Measurements from ENCODE around the gene FAM25G. TPM values are rescaled to one million over a fixed set of nuclear protein-coding genes. Genes with fewer than 3 reads are reported as not detected.
"Not testable (repeated sequence)": the region's sequence is repeated elsewhere in the genome, so short reads cannot be mapped to it uniquely, and the experiment has no call there.

FAM25G gene
- total RNA-seq, 2 donors from 2014 or later: not detected

- no peak for DNase-seq (ENCODE audit: low spot score)
- Histone ChIP-seq H3K27me3 (no peaks in the 10 kb centered on the region), H3K4me3 (no peak overlapping the region), H3K27ac (no peak overlapping the region), H3K4me1 (no peaks in the 10 kb centered on the region), H3K9me3 (no peaks in the 10 kb centered on the region), H3K36me3 (no peaks in the 10 kb centered on the region)
- TF ChIP-seq CTCF (IDR thresholded peaks at IDR 0.05): no peak
These were observed 32.9 kb downstream of the FAM25G start for GRCh38 chr10:47458466-47459154.

- no peak overlapping the region for H3K27ac ChIP-seq
- H3K27me3 ChIP-seq: no peaks in the 10 kb centered on the region
- DNase-seq (ENCODE audit: low spot score): no peak
- H3K4me1 ChIP-seq: no peaks in the 10 kb centered on the region
- no peaks in the 10 kb centered on the region for H3K9me3 ChIP-seq
- no peak overlapping the region for H3K4me3 ChIP-seq
- no peak for TF ChIP-seq CTCF (IDR thresholded peaks at IDR 0.05)
- no peaks in the 10 kb centered on the region for H3K36me3 ChIP-seq
These were observed 33.7 kb downstream of the FAM25G start for GRCh38 chr10:47457826-47458225.

- Histone ChIP-seq H3K27me3 (no peaks in the 10 kb centered on the region), H3K4me1 (no peaks in the 10 kb centered on the region), H3K4me3 (no peak overlapping the region), H3K27ac (no peak overlapping the region), H3K9me3 (no peaks in the 10 kb centered on the region), H3K36me3 (no peaks in the 10 kb centered on the region)
- DNase-seq (ENCODE audit: low spot score): no peak
- TF ChIP-seq CTCF (IDR thresholded peaks at IDR 0.05): no peak
These were observed 34.0 kb downstream of the FAM25G start for GRCh38 chr10:47457528-47457820.

- Histone ChIP-seq H3K27me3 (no peaks in the 10 kb centered on the region), H3K27ac (no peak overlapping the region), H3K36me3 (no peaks in the 10 kb centered on the region), H3K4me3 (no peak overlapping the region), H3K9me3 (no peaks in the 10 kb centered on the region), H3K4me1 (no peaks in the 10 kb centered on the region)
- DNase-seq (ENCODE audit: low spot score): no peak
- no peak for TF ChIP-seq CTCF (IDR thresholded peaks at IDR 0.05)
These were observed 34.5 kb downstream of the FAM25G start for GRCh38 chr10:47456794-47457527.

- Histone ChIP-seq H3K36me3 (no peaks in the 10 kb centered on the region), H3K27me3 (no peaks in the 10 kb centered on the region), H3K9me3 (no peaks in the 10 kb centered on the region), H3K4me3 (no peak overlapping the region), H3K4me1 (no peaks in the 10 kb centered on the region), H3K27ac (no peak overlapping the region)
- no peak for TF ChIP-seq CTCF (IDR thresholded peaks at IDR 0.05)
- no peak for DNase-seq (ENCODE audit: low spot score)
These were observed 35.3 kb downstream of the FAM25G start for GRCh38 chr10:47456079-47456785.

GRCh38 chr10:47455350-47456078, 36.0 kb downstream of the FAM25G start:
- DNase-seq (ENCODE audit: low spot score); H3K27ac ChIP-seq: not testable (repeated sequence)

More at GRCh38 chr10:47455350-47456078, 36.0 kb downstream of the FAM25G start:
- not testable (repeated sequence) for H3K4me3 ChIP-seq, H3K9me3 ChIP-seq, H3K27me3 ChIP-seq, H3K4me1 ChIP-seq, H3K36me3 ChIP-seq
